Glomerular visceral epithelial cell (primary cell): ENCODE results near the gene OR11A1.
"Not testable (repeated sequence)": the region's sequence is repeated elsewhere in the genome, so short reads cannot be mapped to it uniquely, and the experiment has no call there.

Experiments used
- DNase-seq: peaks from one replicate; pipeline ENCODE4 v3.0.0-alpha.2; 2016; ENCODE audit errors: extremely low spot score

The OR11A1 gene

GRCh38 chr6:29479560-29479959 lies 22.7 kb upstream of the OR11A1 start:
- no peak for DNase-seq

DNA sequence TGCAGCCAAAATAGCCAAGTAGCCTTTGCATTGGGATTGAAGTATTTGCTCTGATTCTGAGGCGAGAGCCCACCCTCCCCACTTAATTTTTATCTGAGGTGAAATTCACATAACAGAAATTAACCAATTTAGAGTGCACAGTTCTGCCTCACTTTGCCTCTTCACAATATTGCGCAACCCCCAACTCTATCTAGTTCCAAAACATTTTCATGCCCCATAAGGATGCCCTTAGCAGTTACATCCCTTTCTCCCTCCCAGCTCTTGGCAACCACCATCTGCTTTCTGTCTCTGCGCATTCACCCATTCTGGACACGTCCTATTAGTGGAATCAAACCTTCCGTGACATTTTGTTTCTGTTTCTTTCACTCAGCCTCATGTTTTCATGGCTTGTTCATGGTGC lies 21.9 kb upstream of the OR11A1 start:
- no peak for DNase-seq

DNA sequence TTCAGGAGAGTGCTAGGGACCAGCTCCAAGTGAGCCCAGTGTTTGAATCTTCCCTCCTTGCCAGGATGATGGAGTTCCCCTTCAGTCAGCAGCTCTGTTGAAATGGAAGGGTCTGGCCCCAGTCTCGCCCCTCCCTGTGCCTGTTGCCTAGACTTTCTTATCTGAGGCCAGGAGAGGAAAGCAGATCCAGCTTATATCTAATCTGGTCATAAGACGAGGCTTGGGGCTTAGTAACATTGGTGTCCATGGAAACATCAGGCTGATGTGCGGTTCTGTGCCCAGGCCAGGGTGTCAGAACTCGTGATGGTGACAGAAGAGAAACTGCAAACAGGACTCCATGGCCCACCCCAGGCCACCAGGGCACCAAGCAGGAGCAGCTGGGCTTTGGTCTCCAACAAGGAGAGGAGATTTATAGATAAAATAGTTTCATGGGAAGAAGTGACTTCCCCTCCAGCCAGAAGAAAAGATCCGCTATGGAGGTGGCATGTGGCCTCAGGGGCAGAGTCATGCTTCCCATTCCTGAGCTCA lies 21.1 kb upstream of the OR11A1 start:
- no peak for DNase-seq

- peak; percentile 46 for DNase-seq
Measured at GRCh38 chr6:29474996-29475395, 18.1 kb upstream of the OR11A1 start.

GRCh38 chr6:29466241-29466640 lies 9.4 kb upstream of the OR11A1 start:
- DNase-seq, result no peak

GRCh38 chr6:29465801-29466200 lies 8.9 kb upstream of the OR11A1 start:
- no peak for DNase-seq

- no peak for DNase-seq
Measured at GRCh38 chr6:29465279-29465678, 8.4 kb upstream of the OR11A1 start.

GRCh38 chr6:29462022-29462421 lies 5.2 kb upstream of the OR11A1 start:
- no peak for DNase-seq

DNA sequence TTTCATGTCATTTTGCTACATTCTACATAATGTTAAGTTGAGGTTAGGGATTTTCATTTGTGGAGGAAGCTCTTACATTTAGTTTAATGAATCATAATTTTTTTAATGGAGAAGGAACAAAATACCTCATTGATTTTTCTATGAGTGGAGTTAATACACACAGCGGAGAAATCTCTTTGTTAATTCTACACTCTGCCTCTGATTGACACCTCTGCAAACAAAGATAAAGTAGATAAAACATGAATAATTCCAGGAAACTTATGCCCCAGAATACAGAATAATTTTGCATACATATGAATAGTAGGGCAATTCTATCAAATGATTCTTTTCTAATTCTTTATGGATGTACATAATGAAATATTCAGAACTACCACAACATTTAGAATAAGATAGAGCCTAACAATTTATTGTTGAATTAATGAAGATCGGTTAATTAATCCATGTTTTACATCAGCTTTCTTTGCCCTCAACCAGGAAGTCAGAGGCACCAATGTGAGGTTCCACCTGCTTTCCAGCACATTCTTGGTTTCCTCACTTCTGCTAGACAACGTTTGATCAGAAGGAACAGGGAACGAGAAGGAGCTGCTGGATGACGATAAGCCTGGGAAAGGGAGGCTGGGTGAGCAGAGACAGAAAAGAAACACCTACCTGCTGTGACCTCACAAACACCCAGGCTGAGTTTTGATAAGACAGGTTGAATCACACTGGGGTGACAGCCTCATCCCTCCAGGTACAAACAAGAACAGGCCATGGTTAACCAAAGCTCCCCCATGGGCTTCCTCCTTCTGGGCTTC lies 4.3 kb upstream of the OR11A1 start:
- no peak for DNase-seq

GRCh38 chr6:29451471-29452193 lies 5.2 kb downstream of the OR11A1 start:
- DNase-seq, result peak; percentile 59

DNA sequence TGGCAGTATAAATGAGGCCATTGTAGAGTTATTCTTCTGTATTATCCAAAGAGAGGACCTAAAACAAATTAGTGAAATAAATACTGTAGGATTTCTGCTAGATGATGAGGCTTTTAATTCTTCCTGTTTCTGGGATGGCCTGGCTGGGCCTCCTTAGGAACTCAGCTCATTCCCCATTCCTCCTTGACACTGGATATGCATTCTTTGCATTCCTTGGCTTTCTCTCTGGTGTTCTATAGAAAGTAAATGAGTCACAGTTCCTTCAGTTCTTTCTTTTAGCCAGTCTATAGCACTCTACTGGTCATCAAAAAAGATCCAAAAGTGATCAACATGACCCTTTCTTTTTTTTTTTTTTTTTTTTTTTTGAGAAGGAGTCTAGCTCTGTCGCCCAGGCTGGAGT lies 9.2 kb downstream of the OR11A1 start:
- peak; percentile 63 for DNase-seq

- DNase-seq, result not testable (repeated sequence)
Measured at GRCh38 chr6:29444031-29444430, 12.8 kb downstream of the OR11A1 start.

- no peak for DNase-seq
Measured at GRCh38 chr6:29442719-29443118, 14.2 kb downstream of the OR11A1 start.

DNA sequence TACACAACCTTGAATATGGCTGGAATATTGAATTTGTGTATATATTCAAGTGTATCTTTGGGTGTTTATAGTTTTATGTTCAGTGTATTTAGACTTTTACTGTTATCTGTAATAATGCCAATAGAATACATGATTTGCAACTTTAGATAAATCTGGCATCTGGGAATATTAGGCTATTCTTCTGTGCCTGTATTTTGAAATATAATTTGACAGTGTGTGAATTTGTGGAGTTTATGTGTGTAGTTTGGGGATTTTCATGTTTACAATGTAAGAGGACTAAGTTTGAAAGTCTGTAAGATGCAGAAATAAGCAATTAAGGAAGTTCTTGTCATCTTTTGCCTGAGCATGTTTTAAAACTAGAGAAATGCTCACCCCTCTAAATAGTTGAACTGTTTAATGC lies 17.9 kb downstream of the OR11A1 start, which contains the start of gene OR10C1:
Gene OR10C1, plus strand, starts transcription at position 301 of the 400 bp plus-strand sequence. CDS start 710 bp downstream, outside the sequence.
- no peak for DNase-seq

DNA sequence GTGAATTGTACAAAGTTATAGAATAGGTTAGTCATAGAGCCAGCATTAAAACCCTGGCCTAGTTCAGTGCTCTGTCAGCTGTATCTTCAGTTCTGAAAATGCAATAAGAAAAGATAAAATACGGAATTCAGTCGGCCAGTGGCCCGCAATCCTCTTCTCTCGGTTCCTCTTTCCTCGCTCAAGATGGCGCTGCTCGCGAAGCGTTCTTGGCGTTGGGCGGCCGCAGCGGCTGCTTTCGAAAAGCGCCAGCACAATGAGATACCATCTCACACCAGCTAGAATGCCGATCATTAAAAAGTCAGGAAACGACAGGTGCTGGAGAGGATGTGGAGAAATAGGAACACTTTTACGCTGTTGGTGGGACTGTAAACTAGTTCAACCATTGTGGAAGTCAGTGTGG lies 20.1 kb downstream of the OR11A1 start:
- not testable (repeated sequence) for DNase-seq

DNA sequence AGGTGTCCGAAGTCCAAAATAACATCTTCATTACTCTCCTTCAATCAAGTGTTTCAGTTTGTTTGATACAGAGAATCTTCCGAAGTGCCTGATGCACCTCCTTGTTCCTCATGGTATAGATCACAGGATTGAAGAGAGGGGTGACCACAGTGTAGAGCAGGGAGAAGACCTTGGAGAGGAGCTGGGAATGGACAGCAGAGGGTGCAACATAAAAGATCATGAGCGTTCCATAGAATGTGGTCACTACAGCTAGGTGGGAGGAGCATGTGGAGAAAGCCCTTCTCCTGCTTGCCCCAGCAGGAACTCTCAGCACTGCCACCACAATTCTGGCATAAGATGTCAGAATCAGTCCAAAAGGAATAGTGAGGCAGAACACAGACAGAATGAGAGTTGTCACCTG lies 30.2 kb downstream of the OR11A1 start:
- no peak for DNase-seq

DNA sequence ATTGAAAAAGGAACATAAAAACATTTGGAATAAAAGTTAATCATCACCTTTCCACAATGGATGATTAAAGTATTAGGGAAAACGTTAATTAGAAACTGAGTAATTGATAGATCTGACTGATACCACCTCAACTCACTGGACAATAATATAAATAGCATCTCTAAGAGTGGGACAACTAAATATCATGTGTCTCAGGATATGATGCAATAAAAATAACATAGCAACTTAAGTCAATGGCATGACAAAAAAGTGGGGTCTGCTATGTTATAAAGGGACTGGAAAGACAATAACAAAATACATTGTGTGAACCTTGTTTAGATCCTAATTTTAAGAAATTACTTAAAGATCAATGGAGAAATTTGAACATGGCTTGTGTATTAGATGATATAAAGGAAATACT lies 31.8 kb downstream of the OR11A1 start:
- DNase-seq, result no peak

GRCh38 chr6:29424575-29424974 lies 32.3 kb downstream of the OR11A1 start:
- peak; percentile 13 for DNase-seq

GRCh38 chr6:29424168-29424567 lies 32.7 kb downstream of the OR11A1 start:
- no peak for DNase-seq

DNA sequence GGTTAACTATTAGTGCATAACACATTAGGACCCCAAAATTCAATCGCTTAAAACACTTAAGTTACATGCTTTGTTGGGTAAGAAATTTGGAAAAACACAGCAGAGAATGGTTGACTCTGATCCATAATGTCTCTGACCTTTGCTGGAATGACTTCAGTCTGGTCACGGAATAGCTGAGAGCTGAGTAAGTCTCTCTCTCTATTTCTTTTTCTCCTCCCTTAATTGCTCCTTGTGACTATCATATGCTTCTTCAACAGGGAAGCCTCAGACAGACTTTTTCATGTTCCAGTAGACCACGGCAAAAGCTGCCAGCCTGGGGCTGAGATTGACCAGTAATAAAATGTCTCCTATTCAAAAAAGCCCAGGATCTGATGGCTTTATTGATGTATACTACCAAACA lies 37.4 kb downstream of the OR11A1 start:
- peak; percentile 71 for DNase-seq

DNA sequence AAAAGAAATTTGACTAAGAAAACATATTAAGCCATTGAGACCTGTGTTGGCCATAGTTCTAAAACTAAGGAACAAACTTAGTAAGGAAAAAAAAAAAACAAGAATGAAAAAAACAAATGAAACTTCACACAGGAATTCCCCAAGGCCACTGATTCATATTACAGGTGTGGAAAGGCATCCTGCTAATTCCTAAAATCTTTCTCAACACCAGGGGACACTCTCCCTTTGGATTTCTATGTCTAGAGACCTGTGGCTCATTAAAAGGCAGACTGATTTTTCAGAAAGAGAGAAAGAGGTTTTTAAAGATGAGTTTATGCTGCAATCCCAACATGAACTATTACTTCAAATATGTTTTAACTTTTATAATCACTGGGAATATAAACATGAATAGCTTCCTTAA lies 42.3 kb downstream of the OR11A1 start, which contains the start of gene OR12D1:
Gene OR12D1, plus strand, starts transcription at position 341 of the 400 bp plus-strand sequence.
- peak; percentile 63 for DNase-seq

GRCh38 chr6:29403801-29404200 lies 53.1 kb downstream of the OR11A1 start:
- DNase-seq, result no peak

- DNase-seq, result no peak
Measured at GRCh38 chr6:29399525-29399924, 57.3 kb downstream of the OR11A1 start.
